Gastroesophageal sphincter (tissue), 4 donors: ENCODE data around the gene RIMBP2. TPM values are rescaled to one million over a fixed set of nuclear protein-coding genes. Genes with fewer than 3 reads are reported as not detected.

Source experiments
- ATAC-seq: fragments of 150-250 bp; one replicate; pipeline ENCODE4 v1.9.1; 2016; ENCODE audit warnings: mild to moderate bottlenecking, moderate library complexity
- H3K27ac ChIP-seq, 4 donors: fragments of 200-600 bp; sonication (generic) in 3 of 4; 1 replicate in 3 of 4; 2 replicates in 1 of 4; pipeline ENCODE4 v1.5.1; 2016 to 2019
- H3K27me3 ChIP-seq: fragments of 200-600 bp; sonication (generic); one replicate; pipeline ENCODE4 v1.5.1; 2019
- H3K36me3 ChIP-seq, 2 donors: fragments of 200-600 bp; sonication (generic); one replicate each; pipeline ENCODE4 v1.5.1; 2019; ENCODE audit warnings: control low read depth in 1 of 2
- H3K4me1 ChIP-seq, 3 donors: fragments of 200-600 bp; sonication (generic); 1 replicate in 2 of 3; 2 replicates in 1 of 3; pipeline ENCODE4 v1.5.1; 2016 to 2019; ENCODE audit warnings: control low read depth in 2 of 3
- H3K4me3 ChIP-seq, 2 donors: fragments of 200-600 bp; sonication (generic); one replicate each; pipeline ENCODE4 v1.5.1; 2019; ENCODE audit warnings: mild to moderate bottlenecking in 1 of 2, moderate library complexity in 1 of 2
- H3K9me3 ChIP-seq, 3 donors: fragments of 200-600 bp; sonication (generic); one replicate each; pipeline ENCODE4 v1.5.1; 2017 to 2019; ENCODE audit warnings: control low read depth in 2 of 3
- EP300 ChIP-seq: sonication (generic); formaldehyde crosslinking; IDR thresholded peaks from one replicate; pipeline ENCODE4 v1.6.1; 2017; ENCODE audit warnings: antibody characterized with exemption, mild to moderate bottlenecking
- POLR2A ChIP-seq, 2 donors: fragments of 450-650 bp; IDR thresholded peaks; one replicate each; pipeline ENCODE4 v1.6.1; 2017; ENCODE audit warnings: antibody characterized with exemption in 2 of 2, mild to moderate bottlenecking in 2 of 2, moderate library complexity in 1 of 2
- POLR2AphosphoS5 ChIP-seq: sonication (generic); formaldehyde crosslinking; IDR thresholded peaks from one replicate; pipeline ENCODE4 v1.6.1; 2017; ENCODE audit warnings: antibody characterized with exemption
- WGBS, 2 donors: methylation state at CpG; one replicate each; pipeline ENCODE4 v1.1.5; 2018; ENCODE audit warnings: low coverage in 1 of 2; 5-methylcytosine and 5-hydroxymethylcytosine counted together
- total RNA-seq, 4 donors: library from RNA; depleted of rRNA; stranded (reverse); fragments of >200 nt; gene quantifications; one replicate each; pipeline ENCODE4 v1.1.0, GENCODE V29; 2016
- TF ChIP-seq, protein P1 (sequence below), 4 experiments: fragments of 200-600 bp in 2 of 4; fragments of 450-650 bp in 2 of 4; sonication (generic) in 1 of 4; IDR thresholded peaks; one replicate each; pipeline ENCODE4 v1.5.1; 2017 to 2019; ENCODE audit warnings: antibody characterized with exemption in 4 of 4, mild to moderate bottlenecking in 2 of 4, moderate library complexity in 2 of 4

Gene RIMBP2
- total RNA-seq, 4 donors from 2014 or later: 0.42 to 1.1 (median 0.60) TPM

- no peaks in the 10 kb centered on the region for H3K36me3 ChIP-seq
- TF ChIP-seq, protein P1, sequence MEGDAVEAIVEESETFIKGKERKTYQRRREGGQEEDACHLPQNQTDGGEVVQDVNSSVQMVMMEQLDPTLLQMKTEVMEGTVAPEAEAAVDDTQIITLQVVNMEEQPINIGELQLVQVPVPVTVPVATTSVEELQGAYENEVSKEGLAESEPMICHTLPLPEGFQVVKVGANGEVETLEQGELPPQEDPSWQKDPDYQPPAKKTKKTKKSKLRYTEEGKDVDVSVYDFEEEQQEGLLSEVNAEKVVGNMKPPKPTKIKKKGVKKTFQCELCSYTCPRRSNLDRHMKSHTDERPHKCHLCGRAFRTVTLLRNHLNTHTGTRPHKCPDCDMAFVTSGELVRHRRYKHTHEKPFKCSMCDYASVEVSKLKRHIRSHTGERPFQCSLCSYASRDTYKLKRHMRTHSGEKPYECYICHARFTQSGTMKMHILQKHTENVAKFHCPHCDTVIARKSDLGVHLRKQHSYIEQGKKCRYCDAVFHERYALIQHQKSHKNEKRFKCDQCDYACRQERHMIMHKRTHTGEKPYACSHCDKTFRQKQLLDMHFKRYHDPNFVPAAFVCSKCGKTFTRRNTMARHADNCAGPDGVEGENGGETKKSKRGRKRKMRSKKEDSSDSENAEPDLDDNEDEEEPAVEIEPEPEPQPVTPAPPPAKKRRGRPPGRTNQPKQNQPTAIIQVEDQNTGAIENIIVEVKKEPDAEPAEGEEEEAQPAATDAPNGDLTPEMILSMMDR (IDR thresholded peaks at IDR 0.05): no peak
- no peak for TF ChIP-seq POLR2A (IDR thresholded peaks at IDR 0.05)
- TF ChIP-seq POLR2AphosphoS5: no peak
- no peak for TF ChIP-seq EP300
- no peak overlapping the region for H3K27ac ChIP-seq
- ATAC-seq: no peak
- no peaks in the 10 kb centered on the region for H3K4me1 ChIP-seq
- peaks cover 44% of the 10 kb centered on the region for H3K27me3 ChIP-seq
- H3K4me3 ChIP-seq: no peak overlapping the region
- WGBS, 2 donors: 50 to 53% methylated on average over 8 to 22 of the region's 27 CpGs
- no peaks in the 10 kb centered on the region for H3K9me3 ChIP-seq
Observed at GRCh38 chr12:130474599-130475269, 241.4 kb downstream of the RIMBP2 start.

DNA sequence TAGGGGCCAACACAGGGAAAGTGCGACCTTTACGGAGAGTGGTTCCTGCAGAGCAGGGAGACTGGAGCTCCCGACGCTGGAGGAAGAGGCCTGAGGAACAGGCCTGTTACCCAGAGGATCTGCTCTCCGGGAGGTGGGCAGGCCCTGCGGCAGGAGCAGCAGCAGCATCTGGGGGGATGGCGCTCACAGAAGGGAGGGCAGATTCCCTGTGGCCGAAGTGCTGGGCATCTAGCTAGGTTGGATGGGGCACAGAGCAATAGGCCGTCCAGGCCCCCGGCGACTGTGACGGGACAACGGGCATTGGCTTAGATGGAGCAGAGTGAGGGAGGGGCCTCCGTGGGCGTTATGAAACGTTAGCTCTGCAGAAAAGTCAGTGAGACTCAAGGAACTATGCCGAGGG is 242.8 kb downstream of the RIMBP2 start:
- H3K36me3 ChIP-seq: no peaks in the 10 kb centered on the region
- TF ChIP-seq, protein P1 (IDR thresholded peaks at IDR 0.05): no peak
- TF ChIP-seq POLR2AphosphoS5: no peak
- no peak for TF ChIP-seq POLR2A (IDR thresholded peaks at IDR 0.05)
- TF ChIP-seq EP300: no peak

GRCh38 chr12:130470969-130471368 is 245.1 kb downstream of the RIMBP2 start:
- no peak for ATAC-seq
- 64 to 90% methylated on average over 2 to 3 of the region's 6 CpGs for WGBS, 2 donors
- TF ChIP-seq POLR2A (IDR thresholded peaks at IDR 0.05) (no peak), POLR2AphosphoS5 (no peak), EP300 (no peak)
- TF ChIP-seq, protein P1 (IDR thresholded peaks at IDR 0.05): no peak
- Histone ChIP-seq H3K27me3 (peaks cover 39% of the 10 kb centered on the region), H3K4me1 (no peaks in the 10 kb centered on the region), H3K9me3 (peaks cover 0 to 22% (median 0%) of the 10 kb centered on the region in 3 donors), H3K36me3 (no peaks in the 10 kb centered on the region), H3K27ac (no peak overlapping the region), H3K4me3 (no peak overlapping the region)

More for the DNA sequence above, 242.8 kb downstream of the RIMBP2 start:
- peaks cover 31% of the 10 kb centered on the region for H3K27me3 ChIP-seq
- H3K27ac ChIP-seq: no peak overlapping the region
- no peaks in the 10 kb centered on the region for H3K4me1 ChIP-seq
- no peak overlapping the region for H3K4me3 ChIP-seq
- H3K9me3 ChIP-seq: peaks cover 0 to 10% (median 0%) of the 10 kb centered on the region in 3 donors
- no peak for ATAC-seq
- 56 to 67% methylated on average over 3 to 16 of the region's 17 CpGs for WGBS, 2 donors

DNA sequence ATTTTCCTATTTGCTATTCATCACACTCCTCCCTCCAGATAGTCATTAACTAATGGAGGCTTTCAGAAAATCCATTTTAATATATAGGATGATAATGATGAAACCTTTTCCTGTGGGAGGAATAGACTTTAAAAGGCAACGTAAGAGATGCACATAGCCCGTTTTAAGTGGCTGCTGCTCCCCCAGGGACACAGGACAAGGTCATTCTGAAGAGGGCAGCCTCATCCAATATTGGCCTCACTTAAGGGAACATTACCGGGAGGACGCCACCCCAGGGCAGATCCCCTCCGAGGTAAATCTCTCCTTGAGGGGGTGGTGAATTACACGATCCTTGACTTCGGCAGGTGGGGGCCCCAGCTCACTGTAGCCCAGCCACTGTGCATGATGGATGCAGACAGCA is 246.5 kb downstream of the RIMBP2 start:
- Histone ChIP-seq H3K9me3 (peaks cover 0 to 22% (median 0%) of the 10 kb centered on the region in 3 donors), H3K4me3 (no peak overlapping the region), H3K27ac (no peak overlapping the region), H3K27me3 (peaks cover 39% of the 10 kb centered on the region), H3K36me3 (no peaks in the 10 kb centered on the region), H3K4me1 (no peaks in the 10 kb centered on the region)
- WGBS, 2 donors: 54 to 100% methylated on average over 2 to 5 of the region's 7 CpGs
- TF ChIP-seq, protein P1 (IDR thresholded peaks at IDR 0.05): no peak
- TF ChIP-seq POLR2AphosphoS5 (no peak), POLR2A (IDR thresholded peaks at IDR 0.05) (no peak), EP300 (no peak)
- ATAC-seq: no peak

- ATAC-seq: no peak
- TF ChIP-seq, protein P1 (IDR thresholded peaks at IDR 0.05): no peak
- TF ChIP-seq POLR2A (IDR thresholded peaks at IDR 0.05) (no peak), POLR2AphosphoS5 (no peak), EP300 (no peak)
- peaks cover 32% of the 10 kb centered on the region for H3K27me3 ChIP-seq
- H3K4me3 ChIP-seq: no peak overlapping the region
- no peaks in the 10 kb centered on the region for H3K4me1 ChIP-seq
- H3K9me3 ChIP-seq: peaks cover 0 to 22% (median 0%) of the 10 kb centered on the region in 3 donors
- H3K36me3 ChIP-seq: no peaks in the 10 kb centered on the region
- WGBS, 2 donors: 92 to 95% methylated on average over 5 to 7 of the region's 24 CpGs
- H3K27ac ChIP-seq: no peak overlapping the region
Observed at GRCh38 chr12:130468700-130469245, 247.3 kb downstream of the RIMBP2 start.
